Middle frontal gyrus (tissue), 1 donor: Measurements from ENCODE around the gene TMEM214.
A peak's percentile ranks its signal among the peaks of the same experiment; 100 is the strongest.

ENCODE experiments used
- DNase-seq: peaks from one replicate; pipeline ENCODE4 v3.0.0-alpha.2; 2015; ENCODE audit warnings: low spot score; ENCODE audit errors: extremely low spot score

TMEM214 gene

GRCh38 chr2:27038631-27039339 is 6.0 kb downstream of the TMEM214 start:
- DNase-seq, result no peak

GRCh38 chr2:27039426-27039825 is 6.7 kb downstream of the TMEM214 start:
- DNase-seq, result no peak

- no peak for DNase-seq
Observed at GRCh38 chr2:27039871-27040270, 7.1 kb downstream of the TMEM214 start.

- no peak for DNase-seq
Observed at GRCh38 chr2:27040282-27040681, 7.5 kb downstream of the TMEM214 start.

DNA sequence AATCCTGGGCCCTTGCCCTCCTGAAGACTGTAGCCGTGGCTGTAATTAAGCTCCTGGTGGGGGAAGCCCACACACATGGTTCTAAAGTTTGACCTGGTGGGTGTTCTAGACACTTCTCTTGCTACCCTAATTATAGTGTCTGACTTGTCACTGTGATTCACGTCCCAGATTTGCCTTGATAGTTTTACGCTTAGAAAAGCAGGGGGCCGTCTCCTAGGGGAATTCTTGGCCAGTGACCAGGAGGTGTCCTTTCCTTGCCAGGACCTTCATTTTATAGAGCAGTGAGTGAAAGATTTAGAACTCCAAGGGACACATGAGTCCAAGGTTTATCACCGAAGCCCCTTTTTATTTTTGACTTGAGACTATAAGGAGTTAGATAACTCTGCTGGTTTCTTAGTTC is 9.0 kb downstream of the TMEM214 start:
- DNase-seq, result no peak

DNA sequence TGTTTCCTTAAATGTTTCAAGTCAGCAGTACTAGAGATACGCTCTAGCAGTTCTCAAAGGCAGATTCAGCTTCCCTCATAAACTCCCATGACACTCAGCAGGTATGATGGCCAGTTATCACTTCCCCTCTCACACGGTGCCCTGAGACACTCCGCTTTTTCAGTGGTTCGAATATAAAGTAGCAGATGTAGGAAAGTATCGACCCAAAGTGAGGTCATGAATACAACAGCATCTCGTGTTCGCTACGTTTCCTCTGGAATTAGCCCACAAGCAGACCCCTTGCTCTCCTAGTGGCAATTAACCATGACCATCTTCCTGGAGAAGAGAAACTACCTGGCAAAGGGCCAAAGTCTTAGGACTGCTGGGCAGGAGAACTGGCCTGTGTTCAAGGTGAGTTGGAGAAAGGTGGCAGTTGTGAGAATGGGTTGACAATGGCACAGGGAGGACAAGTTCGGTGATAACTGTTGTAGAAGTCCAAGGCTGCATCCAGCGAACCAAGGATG is 9.4 kb downstream of the TMEM214 start:
- DNase-seq, result no peak

GRCh38 chr2:27042985-27043634 is 10.3 kb downstream of the TMEM214 start:
- DNase-seq, result no peak

- DNase-seq, result no peak
Observed at GRCh38 chr2:27049422-27050280, 16.9 kb downstream of the TMEM214 start.

DNA sequence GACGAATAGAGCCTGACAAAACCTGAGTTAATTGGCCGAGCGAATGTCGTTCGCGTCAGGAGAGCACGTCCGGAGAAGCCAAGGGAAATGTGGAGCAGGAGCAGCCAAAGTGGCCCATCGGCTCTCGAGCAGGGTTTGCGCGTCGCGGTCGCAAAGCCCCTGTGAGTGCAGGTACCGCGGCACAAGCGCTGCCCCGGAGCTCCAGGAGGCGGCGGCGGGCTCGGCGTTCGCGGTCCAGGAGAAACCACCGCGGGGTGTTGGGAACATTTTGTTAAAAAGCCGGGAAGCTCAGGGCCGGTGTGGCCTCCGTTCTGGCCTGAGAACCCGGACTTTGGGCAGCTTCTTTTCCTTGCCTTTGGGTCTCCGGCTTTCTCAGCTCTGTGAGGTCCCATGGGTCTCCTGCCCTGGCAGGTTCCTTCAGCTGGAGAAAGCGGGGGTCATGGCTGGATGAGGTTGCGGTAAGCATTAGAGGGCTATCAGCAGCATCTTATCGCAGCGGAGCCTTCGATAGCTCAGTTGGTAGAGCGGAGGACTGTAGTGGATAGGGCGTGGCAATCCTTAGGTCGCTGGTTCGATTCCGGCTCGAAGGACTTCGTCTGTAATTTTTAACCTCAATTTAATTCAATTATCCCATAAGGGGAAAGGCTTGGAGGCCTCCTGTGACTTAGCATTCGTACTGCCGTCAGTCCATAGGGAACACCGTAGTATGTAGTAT is 17.7 kb downstream of the TMEM214 start:
- peak; percentile 95 for DNase-seq

DNA sequence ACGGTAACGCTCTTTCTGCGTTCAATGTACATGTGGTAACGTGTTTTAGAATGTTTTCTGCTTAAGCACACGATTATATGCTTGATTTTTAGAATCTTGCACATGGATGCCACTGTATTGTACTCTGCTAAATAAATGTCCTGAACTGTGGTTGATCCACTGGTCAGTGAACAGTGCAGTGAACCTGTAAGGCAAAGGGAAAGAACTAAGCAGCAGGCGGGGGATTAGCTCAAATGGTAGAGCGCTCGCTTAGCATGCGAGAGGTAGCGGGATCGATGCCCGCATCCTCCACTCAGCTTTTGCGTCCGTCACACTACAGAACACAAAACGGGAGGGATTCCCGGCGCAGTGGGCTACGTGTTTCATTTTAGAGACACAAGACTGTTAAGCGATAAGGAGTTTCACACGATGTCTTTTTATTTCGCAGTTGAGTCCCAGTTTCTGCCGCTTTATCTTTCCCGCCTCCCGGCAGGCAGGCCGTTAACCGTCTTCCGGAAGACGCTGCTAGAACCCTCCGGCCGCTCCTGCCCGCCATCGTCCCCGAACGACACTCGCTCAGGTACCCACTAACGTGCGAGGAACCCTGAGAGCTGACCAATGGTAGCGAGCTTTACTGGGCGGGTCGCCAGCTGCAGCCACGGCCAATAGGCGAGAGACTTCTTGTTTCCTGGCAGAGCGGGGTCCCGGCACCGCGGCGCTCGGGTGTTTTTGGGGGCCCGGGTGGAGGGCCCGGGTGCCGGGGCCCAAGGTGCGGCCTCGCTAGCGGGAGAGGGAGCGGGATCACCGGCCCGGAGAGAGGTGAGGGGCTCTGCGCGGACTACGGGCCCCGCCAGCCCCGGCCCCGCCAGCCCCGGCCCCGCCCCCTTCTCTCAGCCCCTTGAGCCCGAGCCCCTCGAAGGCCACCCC is 18.5 kb downstream of the TMEM214 start, which contains the start of gene AGBL5:
Gene AGBL5, plus strand, starts transcription at position 673 of the 906 bp plus-strand sequence. CDS start 1,291 bp downstream, outside the sequence.
- DNase-seq, result peak; percentile 91

- no peak for DNase-seq
Observed at GRCh38 chr2:27051902-27052645, 19.3 kb downstream of the TMEM214 start.

DNA sequence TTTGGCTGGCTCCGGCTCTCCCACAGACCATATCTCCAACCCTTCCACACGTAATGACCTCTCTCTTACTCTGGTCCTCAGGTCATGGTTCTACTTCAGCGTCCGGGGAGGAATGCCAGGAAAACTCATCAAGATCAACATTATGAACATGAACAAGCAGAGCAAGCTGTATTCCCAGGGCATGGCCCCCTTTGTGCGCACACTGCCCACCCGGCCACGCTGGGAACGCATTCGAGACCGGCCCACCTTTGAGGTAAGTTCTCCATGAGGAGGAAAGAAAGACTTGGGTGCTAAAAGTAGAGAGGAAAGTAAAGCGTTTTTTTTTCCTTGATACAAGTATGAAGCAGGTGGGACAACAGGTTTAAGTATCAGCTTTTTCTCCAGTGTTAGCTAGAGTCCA is 20.6 kb downstream of the TMEM214 start:
- no peak for DNase-seq

DNA sequence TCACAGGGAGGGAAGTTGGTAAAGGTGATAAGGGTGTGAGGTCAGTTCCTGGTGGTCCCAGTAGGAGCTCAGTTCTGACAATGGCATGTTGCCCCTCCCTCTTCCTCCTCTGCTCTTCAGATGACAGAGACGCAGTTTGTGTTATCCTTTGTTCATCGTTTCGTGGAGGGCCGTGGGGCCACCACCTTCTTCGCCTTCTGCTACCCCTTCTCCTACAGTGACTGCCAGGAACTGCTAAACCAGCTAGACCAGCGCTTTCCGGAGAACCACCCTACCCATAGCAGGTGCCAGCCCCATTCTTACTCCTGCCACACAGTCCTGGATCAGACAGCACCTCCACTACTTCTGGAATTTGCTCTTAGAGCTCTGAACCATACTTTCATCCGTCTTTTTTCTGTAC is 21.0 kb downstream of the TMEM214 start:
- DNase-seq, result no peak

- DNase-seq, result no peak
Observed at GRCh38 chr2:27054721-27055120, 22.0 kb downstream of the TMEM214 start.

- DNase-seq, result no peak
Observed at GRCh38 chr2:27057184-27057583, 24.4 kb downstream of the TMEM214 start.

DNA sequence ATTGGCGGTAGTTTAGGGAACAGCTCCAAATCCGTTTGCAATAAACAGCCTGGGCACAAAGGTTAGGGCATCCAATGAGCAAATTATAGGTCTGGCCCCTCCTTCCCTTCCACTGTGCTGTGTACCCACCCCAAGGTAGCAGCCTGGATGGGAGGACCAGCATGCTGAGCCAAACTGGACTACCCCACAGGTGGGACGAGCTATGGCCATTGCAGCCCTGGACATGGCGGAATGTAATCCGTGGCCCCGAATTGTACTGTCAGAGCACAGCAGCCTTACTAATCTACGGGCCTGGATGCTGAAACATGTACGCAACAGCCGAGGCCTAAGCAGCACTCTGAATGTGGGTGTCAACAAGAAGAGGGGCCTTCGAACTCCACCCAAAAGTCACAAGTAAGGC is 25.4 kb downstream of the TMEM214 start:
- no peak for DNase-seq

DNA sequence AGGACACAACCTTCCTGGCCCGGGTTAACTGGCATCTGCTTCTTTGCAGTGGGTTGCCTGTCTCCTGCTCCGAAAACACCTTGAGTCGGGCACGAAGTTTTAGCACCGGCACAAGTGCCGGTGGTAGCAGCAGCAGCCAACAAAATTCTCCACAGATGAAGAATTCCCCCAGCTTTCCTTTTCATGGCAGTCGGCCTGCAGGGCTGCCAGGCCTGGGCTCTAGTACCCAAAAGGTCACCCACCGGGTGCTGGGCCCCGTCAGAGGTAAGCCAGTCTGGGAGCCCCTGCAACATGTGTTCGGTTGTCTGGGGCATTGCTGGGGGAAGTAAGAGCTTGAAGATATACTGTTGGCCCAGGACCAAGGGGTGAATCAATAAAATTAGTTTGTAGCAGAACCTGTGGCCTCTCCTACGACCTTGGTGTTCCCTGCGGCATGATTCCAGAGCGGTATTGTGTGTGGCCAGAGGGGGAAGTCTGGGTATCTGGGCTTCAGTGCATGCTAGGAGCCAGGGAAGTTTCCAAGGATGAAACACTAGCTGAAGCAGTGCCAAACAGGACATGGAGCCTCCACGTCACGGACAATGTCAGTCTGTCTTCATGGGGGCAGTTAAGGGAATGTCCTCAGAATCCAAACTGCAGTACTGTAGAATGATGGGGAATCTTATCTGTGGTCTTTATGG is 26.5 kb downstream of the TMEM214 start:
- DNase-seq, result no peak

DNA sequence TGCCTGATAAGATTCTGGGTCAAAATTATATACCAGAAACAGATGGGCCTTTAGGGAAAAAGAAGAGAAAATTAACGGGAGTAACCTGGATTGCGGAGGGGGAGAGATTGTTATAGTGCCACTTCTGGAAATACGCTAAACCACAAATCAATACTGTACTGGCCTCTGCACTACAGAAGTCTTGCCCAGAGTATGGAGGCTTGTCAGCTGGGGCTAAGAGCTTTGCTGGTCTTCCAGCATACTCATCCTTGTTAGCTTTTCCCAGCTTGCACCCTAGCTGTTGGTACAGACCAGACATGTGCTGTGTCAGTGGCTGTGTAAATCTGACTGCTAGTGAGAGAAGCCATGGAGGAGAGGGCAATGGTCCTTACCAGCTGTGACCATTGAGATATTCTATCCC is 27.6 kb downstream of the TMEM214 start:
- DNase-seq, result no peak

- no peak for DNase-seq
Observed at GRCh38 chr2:27065128-27065527, 32.4 kb downstream of the TMEM214 start.
